ENCODE results near the gene ADAMTS2. TPM values are rescaled to one million over a fixed set of nuclear protein-coding genes. Genes with fewer than 3 reads are reported as not detected.

ADAMTS2 gene
- total and polyA plus RNA-seq, 2 donors from 2014 or later = 2.0 to 13.6 TPM

DNA sequence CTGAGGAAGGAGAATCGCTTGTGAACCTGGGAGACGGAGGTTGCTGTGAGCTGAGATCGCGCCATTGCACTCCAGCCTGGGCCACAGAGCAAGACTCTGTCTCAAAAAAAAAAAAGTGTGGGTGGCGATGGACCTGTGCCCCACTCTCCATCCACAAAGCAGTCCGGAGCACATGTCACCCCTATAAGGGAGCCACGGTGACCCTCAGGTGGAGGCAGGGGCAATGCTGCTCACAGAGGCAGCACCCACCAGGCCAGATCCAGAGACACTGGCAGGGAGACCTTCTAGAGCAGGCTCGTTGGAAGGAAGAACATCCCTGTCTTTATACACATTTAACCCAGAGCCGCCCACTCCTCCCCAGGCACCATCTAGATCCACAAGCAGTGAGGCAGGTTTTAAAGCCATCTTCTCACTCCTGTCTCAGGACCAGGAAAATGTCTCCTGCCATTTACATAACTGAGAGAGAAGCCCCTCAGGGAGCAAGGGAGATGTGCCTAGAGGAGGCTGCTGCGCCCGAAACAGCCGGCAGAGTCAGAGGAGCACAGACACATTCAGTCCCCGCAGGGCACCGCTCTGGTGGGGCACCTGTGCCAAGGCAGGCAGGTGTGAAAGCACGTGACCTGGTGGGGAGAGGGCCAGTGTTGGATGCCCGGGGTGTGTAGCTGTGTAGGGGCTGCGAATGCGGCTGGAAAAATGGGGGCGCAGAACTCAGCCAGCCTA lies 31.6 kb upstream of the ADAMTS2 start:
- no peaks in the 10 kb centered on the region for H3K36me3 ChIP-seq (ENCODE audit: control insufficient read depth in 2 of 3, insufficient read depth in 3 of 3, low read length in 3 of 3)
- intact Hi-C loops (cut with DNase I) = no loop called here
- no peak overlapping the region for H3K4me3 ChIP-seq (ENCODE audit: low read length in 3 of 3)
- peaks cover 0 to 4% (median 0%) of the 10 kb centered on the region in 3 donors for H3K4me1 ChIP-seq (ENCODE audit: control insufficient read depth in 2 of 3, insufficient read depth in 2 of 3, low read depth in 1 of 3, low read length in 3 of 3)
- no peaks in the 10 kb centered on the region for H3K27me3 ChIP-seq (ENCODE audit: control insufficient read depth, insufficient read depth, low read length)
- TF ChIP-seq, protein P1, sequence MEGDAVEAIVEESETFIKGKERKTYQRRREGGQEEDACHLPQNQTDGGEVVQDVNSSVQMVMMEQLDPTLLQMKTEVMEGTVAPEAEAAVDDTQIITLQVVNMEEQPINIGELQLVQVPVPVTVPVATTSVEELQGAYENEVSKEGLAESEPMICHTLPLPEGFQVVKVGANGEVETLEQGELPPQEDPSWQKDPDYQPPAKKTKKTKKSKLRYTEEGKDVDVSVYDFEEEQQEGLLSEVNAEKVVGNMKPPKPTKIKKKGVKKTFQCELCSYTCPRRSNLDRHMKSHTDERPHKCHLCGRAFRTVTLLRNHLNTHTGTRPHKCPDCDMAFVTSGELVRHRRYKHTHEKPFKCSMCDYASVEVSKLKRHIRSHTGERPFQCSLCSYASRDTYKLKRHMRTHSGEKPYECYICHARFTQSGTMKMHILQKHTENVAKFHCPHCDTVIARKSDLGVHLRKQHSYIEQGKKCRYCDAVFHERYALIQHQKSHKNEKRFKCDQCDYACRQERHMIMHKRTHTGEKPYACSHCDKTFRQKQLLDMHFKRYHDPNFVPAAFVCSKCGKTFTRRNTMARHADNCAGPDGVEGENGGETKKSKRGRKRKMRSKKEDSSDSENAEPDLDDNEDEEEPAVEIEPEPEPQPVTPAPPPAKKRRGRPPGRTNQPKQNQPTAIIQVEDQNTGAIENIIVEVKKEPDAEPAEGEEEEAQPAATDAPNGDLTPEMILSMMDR (IDR thresholded peaks at IDR 0.05; ENCODE audit: borderline replicate concordance, extremely low read depth, insufficient read depth) = no peak
- no peak overlapping the region for H3K9ac ChIP-seq (ENCODE audit: low read length in 3 of 3)
- FAIRE-seq (no peak), DNase-seq (peak in 1 of 5 donors; percentile 69)
- no peak overlapping the region for H3K27ac ChIP-seq (ENCODE audit: low read depth in 2 of 2, low read length in 2 of 2)
- no peaks in the 10 kb centered on the region for H3K9me3 ChIP-seq (ENCODE audit: control insufficient read depth in 2 of 3, insufficient read depth in 1 of 3, low read length in 3 of 3)

DNA sequence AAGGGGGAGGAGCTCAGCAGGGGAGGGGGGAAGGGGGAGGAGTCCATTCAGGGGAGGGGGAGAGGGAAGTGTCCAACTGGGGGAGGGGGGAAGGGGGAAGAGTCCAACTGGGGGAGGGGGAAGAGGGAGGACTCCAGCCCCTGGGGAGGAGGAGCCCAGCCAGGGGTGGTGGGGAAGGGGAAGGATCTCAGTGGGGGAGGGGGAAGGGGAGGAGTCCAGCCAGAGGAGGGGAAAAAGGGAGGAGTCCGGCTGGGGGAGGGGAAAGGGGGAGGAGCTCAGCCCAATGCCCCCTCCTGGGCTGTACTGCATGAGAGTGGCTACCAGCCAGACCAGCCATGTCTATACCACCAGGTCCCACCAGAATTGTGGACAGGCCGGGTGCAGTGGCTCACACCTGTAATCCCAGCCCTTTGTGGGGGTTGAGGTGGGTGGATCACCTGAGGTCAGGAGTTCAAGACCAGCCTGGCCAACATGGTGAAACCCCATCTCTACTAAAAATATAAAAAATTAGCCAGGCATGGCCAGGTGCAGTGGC lies 30.6 kb upstream of the ADAMTS2 start:
- Histone ChIP-seq H3K27me3 (ENCODE audit: control insufficient read depth, insufficient read depth, low read length) (no peaks in the 10 kb centered on the region), H3K9me3 (ENCODE audit: control insufficient read depth in 2 of 3, insufficient read depth in 1 of 3, low read length in 3 of 3) (no peaks in the 10 kb centered on the region), H3K36me3 (ENCODE audit: control insufficient read depth in 2 of 3, insufficient read depth in 3 of 3, low read length in 3 of 3) (no peaks in the 10 kb centered on the region), H3K27ac (ENCODE audit: low read depth in 2 of 2, low read length in 2 of 2) (no peak overlapping the region), H3K9ac (ENCODE audit: low read length in 3 of 3) (no peak overlapping the region), H3K4me3 (ENCODE audit: low read length in 3 of 3) (no peak overlapping the region), H3K4me1 (ENCODE audit: control insufficient read depth in 2 of 3, insufficient read depth in 2 of 3, low read depth in 1 of 3, low read length in 3 of 3) (peaks cover 0 to 4% (median 0%) of the 10 kb centered on the region in 3 donors)
- no peak for FAIRE-seq
- intact Hi-C loops (cut with DNase I) = no loop called here
- TF ChIP-seq, protein P1 (IDR thresholded peaks at IDR 0.05; ENCODE audit: borderline replicate concordance, extremely low read depth, insufficient read depth) = no peak
- DNase-seq = peak in 2 of 5 donors; percentile 36 to 37

DNA sequence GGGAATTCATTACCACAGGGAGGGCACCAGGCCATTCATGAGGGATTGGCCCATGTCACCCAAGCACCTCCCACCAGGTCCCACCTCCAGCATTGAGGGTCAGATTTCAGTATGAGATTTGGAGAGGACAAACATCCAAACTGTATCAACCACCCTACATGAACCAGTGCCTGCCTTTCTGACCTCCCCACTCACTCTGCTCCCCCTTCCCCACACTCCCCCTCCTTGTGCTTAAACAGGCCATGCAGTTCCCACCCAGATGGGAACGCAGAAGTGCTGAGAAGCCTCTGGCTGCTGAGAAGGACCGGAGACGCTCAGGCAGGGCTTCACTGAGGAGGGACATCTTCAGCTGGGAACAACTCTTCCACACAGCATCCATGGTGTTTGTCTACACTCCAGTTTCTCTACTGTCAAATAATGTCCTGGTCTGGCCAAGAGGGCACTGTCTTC lies 30.0 kb upstream of the ADAMTS2 start:
- intact Hi-C loops (cut with DNase I) = no loop called here
- Histone ChIP-seq H3K27ac (ENCODE audit: low read depth in 2 of 2, low read length in 2 of 2) (no peak overlapping the region), H3K4me3 (ENCODE audit: low read length in 3 of 3) (no peak overlapping the region), H3K27me3 (ENCODE audit: control insufficient read depth, insufficient read depth, low read length) (no peaks in the 10 kb centered on the region), H3K4me1 (ENCODE audit: control insufficient read depth in 2 of 3, insufficient read depth in 2 of 3, low read depth in 1 of 3, low read length in 3 of 3) (peaks cover 0 to 4% (median 0%) of the 10 kb centered on the region in 3 donors), H3K9me3 (ENCODE audit: control insufficient read depth in 2 of 3, insufficient read depth in 1 of 3, low read length in 3 of 3) (no peaks in the 10 kb centered on the region), H3K36me3 (ENCODE audit: control insufficient read depth in 2 of 3, insufficient read depth in 3 of 3, low read length in 3 of 3) (no peaks in the 10 kb centered on the region), H3K9ac (ENCODE audit: low read length in 3 of 3) (no peak overlapping the region)
- TF ChIP-seq, protein P1 (IDR thresholded peaks at IDR 0.05; ENCODE audit: borderline replicate concordance, extremely low read depth, insufficient read depth) = no peak
- DNase-seq (peak in 3 of 5 donors; percentile 8 to 31 (median 11)), FAIRE-seq (no peak)

Measured in kidney (tissue), 14 donors.